NCI-H226 (cell line): Measurements from ENCODE around the gene SLC35F3.

Experiments used
- DNase-seq: peaks from one replicate; pipeline ENCODE4 v3.0.0-alpha.2; 2015

The SLC35F3 gene

DNA sequence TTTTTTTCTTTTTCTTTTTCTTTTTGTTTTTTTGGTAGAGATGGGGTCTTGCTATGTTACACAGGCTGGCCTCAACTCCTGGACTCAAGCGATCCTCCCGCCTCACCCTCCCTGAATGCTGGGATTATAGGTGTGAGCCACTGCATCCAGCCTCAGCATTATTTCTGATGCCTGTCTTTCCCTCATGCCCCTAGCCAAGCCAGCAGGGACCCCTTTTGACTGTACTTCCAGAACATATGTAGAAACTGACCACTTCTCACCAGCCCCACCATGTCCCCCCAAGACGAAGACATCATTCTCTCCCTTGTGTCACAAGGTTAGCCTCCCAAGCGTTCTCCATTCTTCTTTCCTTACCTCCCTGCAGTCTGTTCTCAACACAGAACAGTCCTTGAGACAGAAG lies 360.8 kb downstream of the SLC35F3 start:
- no peak for DNase-seq

DNA sequence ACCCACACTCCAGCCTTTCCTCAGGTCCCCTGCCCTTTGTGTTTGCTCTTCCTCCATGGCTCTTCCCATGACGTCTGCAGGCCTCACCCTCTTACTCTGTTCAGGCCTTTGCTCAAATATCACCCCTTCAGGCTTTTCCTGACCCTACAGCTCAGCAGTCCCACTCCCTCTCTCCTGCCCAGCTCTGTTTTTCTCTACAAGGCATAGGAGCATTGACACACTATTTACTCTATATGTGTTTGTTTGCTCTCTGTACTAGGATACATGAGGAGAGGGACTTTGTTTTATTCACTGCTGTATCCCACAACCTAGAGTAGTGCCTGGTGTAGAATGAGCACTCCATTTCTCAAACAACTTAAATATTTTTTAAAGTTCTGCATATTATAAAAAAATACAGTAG lies 361.4 kb downstream of the SLC35F3 start:
- no peak for DNase-seq

DNA sequence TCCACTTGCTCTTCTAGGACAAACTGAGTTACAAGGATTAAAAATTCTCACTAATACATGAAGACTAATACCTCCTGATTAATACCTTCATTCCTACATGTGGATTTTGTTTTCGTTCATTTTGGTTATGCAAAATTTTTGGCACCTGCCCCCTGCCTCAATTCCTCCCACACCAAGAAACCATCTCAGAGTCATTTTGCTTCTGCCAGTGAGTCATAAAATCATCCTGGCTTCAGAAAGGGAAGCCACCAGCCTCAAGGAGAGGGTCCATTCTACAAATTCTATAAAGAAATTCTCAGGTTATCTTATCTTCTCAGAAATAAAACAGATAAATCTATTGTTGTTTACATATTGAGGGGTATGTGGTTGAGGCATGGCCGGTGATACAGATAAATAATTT lies 365.6 kb downstream of the SLC35F3 start:
- no peak for DNase-seq

DNA sequence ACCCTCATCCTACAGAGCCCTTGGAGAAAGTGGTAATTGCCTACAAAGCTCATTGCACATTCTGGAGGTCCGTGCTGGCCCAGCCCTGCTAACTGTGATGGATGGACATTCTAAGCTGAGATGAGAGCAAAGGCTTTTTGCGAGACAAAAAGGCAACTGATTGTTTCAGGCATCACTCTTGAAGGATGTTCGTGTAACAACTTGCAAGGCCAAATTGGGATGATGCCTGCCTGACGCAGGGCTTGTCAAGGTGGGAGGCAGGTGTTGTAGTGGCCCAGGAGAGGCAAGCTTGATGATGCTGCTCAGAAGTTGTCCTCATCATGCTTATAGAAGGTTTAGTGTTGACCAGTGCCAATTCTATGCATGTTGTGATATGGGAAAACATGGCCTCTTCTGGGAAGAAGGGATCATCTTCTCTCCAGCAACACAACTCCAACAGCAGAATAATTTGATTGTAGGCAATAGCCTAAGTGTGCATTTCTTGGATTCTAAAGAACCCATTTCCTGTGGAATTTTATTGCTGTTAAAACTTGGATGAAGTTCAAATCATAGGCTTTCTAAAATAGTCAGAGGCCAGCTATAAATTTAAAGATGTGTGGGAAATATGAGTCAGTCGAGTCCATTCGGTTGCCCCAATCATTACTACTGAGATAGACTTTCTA lies 366.2 kb downstream of the SLC35F3 start:
- no peak for DNase-seq

DNA sequence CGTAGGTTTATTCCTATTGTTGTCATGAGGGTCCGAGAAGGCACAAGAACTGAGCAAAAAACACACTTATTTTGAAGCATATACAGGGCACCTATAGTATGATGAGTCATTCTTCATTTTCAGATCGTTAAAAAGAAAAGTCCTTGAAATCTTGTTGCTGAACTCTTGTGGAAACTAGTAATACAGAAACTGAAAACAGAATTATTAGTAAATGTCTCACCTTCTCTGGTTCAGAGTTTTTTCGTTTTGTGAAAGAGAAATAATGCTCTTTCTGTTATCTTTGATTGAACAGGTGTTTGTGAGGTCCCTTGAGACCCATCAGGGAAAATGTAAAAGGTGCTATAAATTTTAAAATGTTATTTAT lies 366.7 kb downstream of the SLC35F3 start:
- no peak for DNase-seq

DNA sequence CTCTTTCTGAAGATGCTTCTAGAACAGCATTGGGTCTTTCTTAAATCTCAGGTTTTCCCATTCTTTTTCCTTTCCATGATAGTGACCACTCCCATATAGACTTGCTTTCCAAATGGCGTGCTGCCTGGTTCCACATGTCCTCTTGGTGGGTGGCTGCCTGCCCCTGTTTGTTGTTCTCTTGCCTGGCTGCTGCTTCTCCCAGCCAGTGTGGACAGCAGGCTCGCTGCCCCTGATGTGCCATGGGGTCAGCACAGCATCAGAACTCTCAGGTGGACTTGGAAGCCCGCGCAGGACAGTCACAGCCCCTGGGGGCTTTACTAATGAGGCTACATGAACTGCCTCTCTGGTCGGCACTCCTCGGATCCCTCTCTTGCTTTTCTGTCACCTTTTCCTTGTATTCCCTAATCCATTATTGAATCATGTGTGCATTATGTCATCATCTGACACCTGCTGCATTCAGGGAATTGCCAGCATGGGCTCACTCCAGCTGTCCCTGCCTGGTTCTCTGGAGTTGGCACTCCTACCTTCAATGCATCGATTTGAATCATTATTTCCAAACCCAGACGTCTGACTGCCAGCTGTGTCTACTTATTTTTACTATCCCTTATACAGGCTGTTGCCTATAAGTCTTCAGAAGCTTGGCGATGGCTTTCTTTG lies 368.3 kb downstream of the SLC35F3 start:
- no peak for DNase-seq

DNA sequence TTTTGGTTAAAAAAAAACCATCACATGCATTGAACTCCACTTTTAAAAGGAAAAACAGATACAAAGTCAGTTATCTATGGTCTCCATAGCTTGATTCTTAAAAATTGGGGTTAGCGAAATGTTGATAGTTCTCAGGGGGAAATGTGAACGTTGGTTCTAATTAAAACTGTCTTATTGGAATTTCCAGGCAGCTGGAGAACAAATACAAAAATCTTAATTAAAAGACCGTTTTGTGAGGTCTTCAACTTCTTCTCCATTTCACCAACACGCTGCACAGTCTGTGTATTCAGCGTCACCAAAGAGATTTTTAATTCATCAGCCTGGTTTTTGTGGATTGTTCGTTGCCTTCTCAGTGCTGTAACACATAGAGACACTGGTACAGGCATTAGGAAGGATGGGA lies 369.5 kb downstream of the SLC35F3 start:
- DNase-seq, result no peak

DNA sequence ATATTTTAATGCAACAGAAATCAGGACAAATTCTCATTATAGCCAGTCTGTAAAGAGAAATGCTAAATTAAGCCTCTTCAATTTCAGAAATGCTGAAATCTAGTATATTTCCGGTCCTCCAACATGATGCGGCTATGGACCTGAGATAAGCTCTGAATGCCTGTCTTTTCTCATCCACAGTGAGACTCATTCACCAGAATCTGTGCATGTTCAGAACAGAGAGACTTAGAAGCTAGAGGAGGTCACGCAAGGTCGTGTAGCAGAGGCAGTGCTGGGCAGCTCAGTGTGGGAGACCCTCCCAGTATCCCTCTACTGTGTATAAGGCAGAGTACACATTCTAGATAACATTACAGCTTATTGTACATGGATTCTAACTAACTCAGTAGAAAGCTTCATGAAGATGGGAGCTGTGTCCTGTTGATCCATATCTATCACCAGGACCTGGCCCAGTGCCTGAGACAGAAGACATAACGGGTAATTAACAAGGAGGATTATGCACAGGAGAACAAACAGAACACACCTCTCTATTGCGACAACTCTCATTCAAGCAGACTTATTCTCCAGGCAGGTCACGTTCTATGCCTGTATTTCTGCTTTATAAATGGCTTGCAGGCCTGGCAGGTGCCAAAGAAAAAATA lies 371.8 kb downstream of the SLC35F3 start:
- DNase-seq, result no peak

DNA sequence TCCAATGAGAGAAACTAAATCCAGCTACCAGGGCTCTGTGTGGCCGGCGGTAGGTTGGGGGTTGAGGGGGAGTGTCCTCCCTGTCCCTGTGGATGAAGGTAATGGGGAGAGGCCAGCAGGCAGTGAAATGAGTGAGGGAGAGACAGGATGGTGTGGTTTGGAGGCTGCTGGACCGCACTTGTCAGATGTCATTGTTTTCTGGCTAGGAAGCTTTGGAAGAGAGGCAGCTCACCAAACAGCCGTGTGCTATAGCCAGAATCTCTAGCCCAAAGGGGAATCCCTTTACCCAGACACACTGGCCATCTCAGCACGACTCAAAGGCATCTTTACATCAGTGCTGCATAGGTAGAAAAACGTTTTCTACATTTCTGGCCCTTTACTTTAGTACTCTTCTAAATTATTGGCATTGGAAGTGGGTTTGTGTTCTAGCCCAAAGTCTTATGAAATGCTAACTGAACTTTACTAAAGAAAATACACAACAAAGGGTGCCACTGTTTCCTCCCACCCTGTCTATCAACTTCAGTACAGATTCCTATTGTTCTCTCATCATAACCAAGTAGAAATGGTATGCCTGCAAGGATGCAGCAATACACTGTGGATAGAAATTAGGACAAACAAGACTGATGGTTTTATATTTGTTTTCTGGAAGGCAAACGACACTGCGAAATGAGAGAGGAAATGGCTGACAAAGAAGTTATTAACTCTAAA lies 372.8 kb downstream of the SLC35F3 start:
- no peak for DNase-seq

DNA sequence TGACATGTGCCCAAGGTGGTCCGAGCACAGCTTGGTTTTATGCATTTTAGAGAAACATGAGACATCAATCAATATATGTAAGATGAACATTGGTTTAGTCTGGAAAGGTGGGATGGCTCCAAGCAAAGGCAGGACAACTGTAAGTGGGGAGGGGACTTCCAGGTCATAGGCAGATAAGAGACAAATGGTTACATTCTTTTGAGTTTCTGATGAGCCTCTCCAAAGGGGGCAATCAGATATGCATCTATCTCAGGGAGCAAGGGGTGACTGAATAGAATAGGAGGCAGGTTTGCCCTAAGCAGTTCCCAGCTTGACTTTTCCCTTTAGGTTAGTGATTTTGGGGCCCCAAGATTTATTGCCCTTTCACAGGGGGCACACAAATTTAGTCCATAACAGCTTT lies 374.5 kb downstream of the SLC35F3 start:
- DNase-seq, result no peak

DNA sequence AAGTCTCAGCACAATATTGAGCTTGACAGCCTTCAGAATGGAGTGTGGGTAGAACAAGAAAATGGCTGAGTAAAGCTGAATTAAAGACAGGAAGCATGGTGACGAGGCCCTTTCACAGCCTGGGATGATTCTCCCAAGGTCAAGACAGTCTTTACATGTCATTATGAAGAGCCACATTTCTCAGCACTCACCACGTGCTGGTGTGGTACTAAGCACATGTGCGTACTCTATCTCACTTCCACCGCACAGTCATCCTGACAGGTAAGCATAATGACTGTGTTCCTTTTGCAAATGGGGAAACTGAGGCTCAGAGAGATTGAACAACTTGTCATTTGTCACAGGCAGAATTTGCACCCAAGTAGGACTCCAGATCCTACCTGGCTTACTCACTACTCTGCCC lies 376.0 kb downstream of the SLC35F3 start:
- no peak for DNase-seq

DNA sequence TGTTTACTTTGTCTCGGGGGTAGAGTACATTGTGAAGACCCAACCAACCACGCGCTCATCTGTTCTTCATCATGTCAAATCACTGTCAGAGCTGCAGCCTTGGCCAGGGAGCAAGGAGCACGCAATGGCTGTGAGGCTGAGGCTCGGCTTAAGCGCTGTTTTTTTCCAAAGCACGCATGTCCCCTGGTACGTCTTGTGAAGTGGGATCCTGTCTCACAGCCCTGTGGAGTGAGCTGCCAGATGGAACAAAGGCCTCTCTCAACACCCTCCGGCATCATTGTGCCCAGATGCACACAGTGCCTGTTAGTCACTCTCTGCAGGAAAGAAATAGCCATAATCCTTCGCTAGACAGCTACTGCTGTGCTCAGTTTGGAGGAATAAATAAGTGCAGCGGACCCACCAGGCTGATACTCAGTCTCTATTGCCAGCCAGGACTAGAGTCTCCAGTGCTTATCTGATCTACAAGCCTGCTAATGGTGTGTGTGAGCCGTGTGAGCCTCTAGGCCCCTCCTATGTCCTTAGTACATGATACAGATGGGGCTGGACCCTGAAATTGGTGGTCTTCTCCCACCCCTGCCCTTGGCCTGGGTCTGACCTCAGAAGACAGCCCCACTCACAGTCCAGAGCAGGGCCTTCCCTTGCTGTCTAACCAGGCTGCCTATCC lies 377.5 kb downstream of the SLC35F3 start:
- no peak for DNase-seq

DNA sequence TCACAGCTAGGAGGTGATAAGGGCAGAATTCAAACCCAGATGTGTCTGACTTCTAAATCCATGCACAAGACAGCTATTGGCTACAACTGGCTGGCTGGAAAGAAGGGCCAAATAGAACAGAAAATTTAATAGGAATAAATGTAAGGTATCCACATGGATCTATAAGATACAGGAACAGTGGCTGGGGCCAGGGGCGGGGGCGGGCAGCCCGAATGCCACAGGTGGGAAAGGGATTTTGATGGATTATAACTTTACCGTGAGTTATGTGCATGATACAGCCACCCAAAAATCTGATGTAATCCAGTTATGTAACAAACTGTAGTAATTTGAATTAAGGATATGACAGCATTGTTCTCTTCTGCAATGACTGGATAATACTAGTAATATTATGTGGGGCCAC lies 381.7 kb downstream of the SLC35F3 start:
- DNase-seq, result no peak

DNA sequence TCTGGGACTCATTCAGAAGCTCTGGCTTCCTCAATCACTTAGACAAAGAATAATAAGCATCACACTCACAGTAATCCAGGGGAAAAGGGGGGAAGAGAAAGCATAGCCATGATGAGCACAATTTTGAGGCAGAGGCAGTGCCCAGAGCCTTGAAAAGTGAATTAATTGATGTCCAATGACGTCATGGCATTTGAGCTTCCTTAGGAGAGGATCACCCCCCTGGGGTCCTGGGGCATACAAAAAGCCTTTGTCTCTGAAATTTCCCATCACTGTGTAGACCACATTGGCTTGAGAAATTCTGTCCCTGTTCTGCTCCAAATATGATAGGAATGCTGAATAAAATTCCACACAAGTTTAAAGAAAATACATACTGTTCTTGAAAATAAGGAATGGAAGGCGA lies 384.5 kb downstream of the SLC35F3 start:
- no peak for DNase-seq

DNA sequence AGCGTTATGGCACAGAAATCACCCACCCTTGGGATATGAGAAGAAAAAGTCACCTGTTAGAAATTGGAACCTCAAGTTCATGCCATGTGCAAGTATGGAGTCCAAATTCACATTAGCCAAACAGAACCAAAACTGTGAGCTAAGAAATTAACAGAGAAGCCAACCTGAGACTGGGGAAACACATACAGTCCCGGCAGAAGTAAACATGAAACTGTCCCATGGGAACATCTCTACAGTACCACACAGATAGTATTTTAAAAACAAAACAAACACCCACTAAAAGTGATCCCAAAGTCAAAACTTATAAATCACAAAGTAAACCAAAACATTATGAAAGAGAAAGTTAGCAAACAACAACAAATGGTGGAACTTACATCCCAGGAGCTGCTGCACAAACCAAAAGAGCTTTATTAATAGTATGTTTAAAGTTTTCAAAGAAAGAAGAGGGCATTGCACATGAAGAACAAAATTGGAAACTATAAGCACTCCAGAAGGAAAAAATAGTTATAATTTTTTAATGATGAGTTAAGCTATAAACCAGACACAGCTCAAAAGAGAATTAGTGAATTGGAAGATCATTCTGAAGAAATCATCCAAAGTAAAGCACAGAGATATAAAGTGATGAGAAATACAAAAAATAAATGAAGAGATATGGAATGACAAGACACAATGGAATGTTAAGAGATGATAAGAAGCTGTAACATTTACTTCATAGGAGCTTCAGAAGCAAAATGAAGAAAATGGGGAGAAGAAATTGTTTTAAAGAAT lies 385.2 kb downstream of the SLC35F3 start:
- no peak for DNase-seq

DNA sequence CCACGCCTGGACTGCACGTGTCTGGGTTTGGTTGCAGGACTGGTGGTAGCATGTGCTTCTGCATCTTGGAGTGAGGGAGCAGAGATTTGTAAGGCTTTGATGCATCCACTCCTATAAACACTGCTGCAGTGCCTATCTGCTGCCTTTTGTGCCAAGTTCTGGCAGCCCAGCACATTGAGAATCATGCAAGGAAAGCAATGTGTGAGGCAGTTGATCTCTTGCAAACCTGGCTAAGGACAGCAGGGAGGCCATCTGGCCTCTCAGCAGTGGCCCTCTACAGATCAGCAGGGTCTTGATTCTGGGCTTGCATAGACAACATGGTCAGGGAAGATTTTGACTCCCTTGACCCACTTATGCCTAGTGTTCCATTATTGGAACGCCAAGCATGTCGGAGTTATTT lies 387.5 kb downstream of the SLC35F3 start:
- no peak for DNase-seq

DNA sequence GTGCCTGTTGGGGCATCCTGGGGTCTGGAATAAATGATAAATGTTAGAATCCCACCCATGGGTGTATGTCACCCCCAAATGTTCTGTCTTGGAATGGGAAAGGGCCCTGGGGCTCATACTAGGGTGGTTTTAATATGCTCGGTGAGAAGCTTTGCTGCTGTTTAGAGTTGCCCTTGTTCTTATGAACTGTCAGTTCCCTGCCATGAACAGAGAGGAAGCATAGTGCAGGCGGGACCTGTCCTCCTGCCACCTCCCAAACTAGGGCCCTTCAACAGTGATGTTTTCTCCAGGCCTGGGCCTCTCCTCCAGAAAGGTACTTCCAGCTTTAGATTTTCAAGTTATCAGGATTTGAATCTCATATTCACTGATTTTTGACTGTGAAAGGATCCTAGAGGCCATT lies 388.1 kb downstream of the SLC35F3 start:
- DNase-seq, result no peak

DNA sequence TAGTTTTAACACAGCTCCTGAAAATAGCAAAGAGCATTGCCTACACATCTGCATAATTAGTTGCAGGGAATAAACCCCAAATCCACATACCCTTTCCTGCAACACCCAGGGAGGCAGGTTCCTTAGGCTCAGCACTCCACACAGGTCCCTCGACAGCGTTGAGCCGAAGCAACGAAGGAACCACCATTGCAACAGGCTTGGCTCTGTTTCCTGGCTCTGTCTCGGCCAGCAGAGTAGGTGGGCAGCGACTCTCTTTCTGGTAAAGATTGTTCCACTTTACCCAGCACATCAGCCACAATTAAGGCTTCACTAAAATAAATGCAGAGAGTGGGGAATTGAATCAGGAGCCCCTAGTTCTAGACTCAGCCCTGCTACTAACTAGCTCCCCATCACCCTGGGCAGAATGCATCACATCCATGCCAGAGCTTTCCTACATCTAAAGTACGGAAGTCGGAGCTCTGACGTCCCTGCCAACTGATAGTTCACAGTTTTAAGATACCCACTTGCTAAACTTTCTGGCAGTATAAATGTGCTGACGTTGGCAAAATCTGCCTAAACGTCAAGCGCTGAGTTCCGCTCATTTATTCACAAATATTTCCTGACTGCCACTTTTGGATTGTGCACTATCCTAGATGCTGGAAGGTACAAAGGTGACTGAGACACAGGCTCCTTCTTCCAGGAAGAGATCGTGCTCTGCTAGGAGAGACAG lies 389.8 kb downstream of the SLC35F3 start:
- DNase-seq, result no peak

DNA sequence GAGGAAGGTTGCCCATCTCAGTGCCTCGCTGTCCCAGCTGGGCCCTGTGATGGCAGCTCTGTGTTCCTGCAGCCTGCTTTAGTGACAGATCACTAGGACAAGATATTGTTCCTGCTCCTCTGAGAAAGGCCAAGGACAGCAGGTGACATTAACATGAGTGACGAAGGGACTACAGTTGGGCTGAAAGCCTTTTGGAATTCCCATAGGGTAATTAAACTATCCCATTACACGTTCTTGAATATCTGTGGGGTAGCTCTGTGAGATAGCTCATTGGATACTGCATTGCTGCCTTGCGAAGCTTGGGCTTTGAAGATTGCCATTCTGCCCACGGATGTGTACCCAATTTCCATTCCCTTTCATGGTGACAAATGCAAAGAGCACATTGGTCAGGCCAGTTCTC lies 390.6 kb downstream of the SLC35F3 start:
- DNase-seq, result no peak

DNA sequence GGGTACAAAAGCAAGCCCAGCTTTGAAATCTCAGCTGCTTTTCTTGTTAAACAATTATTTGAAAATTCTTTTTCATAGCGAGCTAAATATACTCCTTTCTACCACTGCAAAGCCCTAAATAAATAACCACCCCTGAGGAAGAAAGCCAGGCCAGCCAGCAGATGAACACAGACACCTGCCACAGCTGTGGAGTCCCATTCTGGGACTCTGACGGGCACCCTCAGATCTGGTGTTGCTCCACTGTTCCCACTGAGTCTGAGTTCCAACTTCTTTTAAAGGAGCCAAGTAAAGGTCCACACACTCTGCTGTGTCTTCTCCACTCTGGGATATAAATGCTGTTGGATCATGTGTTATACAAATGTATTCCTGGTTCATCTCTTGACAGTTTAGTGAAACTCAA lies 391.1 kb downstream of the SLC35F3 start:
- no peak for DNase-seq

DNA sequence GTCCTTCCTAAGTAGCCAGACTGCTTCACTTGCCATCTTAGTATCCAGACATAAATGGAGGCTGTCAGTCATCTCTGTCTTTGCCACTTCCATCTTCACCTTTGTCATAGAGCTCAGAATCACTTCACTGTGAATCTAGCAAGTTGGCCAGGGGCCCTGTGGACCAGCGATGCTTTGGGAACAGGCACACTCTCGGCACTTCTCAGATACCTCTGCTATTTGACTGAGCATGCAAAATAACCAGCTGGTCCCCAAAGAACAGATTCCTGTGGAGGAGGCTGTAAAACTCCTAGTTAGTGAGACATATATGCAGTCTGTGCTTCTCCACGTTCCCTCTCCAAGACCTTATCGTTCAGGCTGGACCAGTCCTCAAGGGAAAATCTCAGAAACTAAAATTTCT lies 392.0 kb downstream of the SLC35F3 start:
- DNase-seq, result no peak

DNA sequence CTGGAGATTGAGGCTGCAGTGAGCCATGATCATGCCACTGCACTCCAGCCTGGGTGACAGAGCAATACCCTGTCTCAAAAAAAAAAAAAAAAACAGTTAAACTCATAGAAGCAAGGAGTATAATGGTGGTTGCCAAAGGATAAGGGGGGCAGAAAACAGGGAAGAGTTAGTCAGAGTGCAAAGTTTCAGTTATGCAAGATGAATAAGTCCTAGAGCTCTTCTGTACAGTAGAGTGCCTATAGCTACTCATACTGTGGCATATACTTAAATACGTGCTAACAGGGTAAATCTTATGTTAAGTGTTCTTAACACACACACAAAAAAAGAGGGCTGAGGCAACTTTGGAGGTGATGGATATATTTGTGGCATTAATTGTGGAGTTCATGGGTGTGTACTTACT lies 393.2 kb downstream of the SLC35F3 start:
- no peak for DNase-seq
